ENCODE data around the gene STX12.

GRCh38 chr1:27873671-27874384 is 100.8 kb downstream of the STX12 start:
- TF ChIP-seq EZH2 (IDR thresholded peaks at IDR 0.05; ENCODE audit: insufficient read depth, poor library complexity, severe bottlenecking) (no peak), EZH2phosphoT487 (IDR thresholded peaks at IDR 0.05; ENCODE audit: insufficient read depth, low read depth) (no peak)
